GF-D8 (cell line): ENCODE results near the gene ADAMTS17.

Experiments
- DNase-seq: peaks from one replicate; lab custom pipeline; 2025; lab: John Stamatoyannopoulos, UW

ADAMTS17 gene

DNA sequence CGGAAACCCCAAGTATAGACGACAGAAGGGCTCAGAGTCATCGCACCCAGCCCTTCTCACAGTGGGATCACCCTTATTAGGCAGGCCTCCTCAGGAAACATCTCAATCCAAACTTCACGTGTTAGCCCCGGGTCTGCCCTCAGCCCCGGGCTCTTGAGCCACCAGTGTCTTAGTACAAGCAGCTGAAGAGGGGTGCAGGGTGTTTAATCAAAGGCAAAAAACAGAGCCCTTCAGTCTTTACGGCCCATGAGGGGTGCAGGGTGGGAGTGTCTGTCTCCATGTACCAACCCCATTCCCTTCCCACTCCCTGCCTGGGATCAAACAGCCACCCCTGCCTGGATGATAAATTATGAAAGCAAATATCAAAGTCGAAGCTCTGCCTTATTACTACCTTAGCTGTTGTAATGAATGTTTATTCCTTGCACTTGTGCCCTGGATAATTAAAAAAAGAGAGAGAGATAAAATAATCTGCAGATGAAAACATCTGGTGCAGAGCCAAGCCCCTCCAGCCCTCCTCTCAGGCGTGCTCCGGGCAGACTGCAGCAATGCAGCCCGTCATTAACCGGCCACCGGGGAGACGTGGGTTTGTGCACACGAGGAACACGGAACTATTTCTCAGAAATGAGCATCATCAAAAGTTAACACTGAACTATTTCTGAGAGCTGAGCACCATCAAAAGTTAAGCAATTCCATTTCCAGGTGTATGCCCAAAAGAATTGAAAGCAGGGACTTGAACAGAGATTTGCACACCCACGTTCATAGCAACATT is 64.5 kb downstream of the ADAMTS17 start:
- no peak for DNase-seq

DNA sequence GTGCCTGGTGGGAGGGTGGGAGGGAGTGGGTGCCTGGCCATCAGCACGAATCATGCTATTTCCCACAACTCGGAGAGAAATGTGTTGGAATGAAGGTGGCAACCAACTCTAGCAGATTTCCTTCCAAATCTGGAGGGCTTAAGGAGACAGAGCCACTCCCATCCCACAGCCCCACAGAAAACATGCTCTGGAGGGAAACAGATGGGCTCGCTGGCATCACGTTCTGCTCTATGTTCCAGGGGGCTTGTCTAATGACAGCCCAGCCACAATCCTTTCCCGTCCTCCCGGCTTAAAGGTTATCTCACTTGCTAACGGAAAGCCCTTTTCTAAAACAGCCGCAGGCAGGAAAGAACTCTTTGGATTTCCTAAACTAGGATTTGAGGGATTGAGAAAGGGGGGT is 65.3 kb downstream of the ADAMTS17 start:
- DNase-seq: no peak

DNA sequence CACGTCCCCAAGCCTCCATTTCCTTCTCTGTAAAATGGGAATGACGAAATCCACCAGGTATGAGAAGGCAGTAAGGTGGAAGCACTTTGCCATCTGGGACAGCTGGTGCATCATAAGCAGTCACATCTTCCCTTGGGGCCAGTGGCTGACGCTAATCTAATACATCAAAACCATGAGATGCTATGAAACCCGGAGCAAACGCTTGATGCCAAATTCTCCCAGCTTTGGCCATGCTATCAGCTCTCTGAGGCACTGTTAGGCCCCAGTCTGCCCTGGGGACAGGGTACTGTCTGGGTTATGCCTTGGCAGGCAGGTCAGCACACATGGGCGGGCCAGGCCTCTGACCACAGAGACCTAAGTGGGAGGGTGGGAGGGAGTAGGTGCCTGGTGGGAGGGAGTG is 66.1 kb downstream of the ADAMTS17 start:
- no peak for DNase-seq

DNA sequence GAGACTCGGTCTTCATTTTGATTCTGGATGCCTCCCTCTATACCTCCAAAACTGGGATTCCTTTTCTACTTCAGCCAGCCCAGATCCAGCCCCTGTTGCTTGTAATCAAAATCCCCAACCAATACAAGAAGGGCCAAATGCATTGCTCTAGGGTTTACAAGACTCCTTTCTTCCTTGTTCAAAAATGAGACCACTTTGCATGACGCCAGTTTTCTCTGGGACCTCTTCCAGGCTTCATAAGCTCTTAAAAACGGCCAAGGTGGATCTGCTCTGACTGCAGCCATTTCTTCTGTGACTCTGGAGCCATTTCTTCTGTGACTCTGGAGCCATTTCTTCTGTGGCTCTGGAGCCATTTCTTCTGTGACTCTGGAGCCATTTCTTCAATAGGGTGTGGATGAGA is 71.9 kb downstream of the ADAMTS17 start:
- no peak for DNase-seq

DNA sequence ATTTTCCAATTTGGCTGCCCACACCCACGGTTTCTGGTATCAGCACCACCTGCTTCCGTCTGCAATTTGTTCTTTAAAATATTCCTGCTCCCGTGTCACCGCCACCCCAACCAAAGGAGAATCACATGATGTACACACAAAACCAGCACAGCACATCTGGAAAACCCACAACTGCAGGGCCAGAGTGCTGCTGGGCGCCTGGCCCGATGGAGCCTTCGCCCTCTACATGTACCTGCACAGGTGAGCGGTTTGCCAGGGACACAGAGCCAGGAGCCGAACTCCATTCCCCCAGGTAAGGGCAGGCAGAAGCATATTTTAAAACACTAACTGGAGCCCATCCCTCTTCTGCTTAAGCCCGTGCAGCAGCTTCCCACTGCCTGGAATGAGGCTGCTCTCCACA is 75.6 kb downstream of the ADAMTS17 start:
- no peak for DNase-seq

DNA sequence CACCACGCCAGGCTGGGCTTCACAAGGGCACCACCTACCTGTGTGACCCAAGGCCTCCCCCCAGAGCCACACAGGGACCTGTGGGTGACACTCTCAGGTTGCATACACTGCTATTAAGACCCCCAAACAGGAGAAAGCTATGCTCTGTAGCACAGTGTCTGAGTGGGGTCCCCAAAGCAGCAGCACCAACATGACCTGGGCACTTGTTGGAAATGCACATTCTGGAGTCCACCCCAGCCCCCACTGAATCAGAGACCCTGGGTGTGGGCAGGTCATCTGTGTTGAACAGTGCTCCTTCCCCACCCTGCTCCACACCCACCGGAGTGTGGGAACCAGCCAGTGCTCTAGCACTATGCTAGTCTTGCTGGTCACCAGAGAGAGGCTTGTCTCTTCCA is 76.1 kb downstream of the ADAMTS17 start:
- no peak for DNase-seq

DNA sequence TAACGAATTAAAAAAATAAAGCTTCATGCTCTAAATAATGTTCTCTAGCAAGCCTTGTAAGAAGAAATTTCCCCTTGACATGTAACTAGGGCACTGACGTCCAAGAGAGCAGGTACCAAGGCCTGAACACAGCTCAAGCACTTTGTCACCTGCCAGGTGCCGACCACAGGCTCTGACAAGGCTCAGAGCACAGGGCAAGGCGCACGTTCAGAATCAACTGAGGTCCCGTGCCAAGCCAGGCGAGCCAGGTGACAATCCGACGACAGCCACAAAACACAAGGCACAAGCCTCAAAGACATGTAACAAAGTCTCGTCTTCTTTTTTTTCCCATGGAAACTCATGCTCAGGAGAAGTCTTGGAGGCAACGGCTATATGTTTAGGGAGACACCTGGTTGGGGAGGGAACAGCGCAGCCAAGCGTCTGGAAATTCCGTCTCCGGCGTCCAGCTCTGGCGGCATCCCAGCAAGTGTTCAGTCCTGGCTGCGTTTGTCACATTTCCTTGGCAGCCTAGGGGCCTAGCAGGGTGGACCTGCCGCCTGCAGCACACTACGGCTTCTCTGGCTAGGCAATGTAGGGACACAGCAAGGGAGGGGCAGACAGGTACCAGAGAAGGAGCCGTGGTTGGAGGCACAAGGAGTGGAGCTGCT is 76.7 kb downstream of the ADAMTS17 start:
- no peak for DNase-seq

DNA sequence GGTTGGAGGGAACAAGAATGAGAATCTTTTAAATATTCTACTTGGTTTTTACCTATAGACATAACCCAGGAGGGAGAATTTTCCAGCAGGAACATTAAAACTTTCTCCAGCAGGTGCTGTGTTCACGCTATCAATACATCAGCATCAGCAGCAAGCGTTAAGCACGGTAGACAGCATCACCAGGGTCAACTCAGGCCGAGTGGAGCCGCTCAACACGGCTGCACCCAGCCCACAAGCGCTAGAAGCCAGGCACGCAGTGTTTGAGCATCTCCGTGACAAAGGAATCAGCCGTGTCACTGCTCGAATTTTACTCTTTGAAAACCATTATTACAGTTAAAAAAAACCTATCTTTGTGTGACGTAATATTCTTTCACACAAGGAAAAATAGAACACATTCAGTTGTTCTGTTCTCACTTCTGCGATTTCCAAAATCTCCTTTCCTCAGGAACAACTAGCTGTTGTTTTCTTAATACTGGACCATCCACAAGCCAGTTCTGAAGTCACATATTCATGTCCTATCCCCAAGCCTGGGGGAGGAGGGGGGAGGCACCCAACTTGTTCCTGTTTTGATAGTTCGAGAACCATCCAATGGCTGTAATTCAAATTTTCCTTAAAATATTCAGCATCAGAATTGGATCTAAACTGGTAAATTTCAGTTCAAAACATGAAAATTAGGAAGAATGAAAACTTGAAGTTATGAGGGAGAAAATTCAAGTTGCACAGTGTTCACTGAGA is 77.9 kb downstream of the ADAMTS17 start:
- no peak for DNase-seq

DNA sequence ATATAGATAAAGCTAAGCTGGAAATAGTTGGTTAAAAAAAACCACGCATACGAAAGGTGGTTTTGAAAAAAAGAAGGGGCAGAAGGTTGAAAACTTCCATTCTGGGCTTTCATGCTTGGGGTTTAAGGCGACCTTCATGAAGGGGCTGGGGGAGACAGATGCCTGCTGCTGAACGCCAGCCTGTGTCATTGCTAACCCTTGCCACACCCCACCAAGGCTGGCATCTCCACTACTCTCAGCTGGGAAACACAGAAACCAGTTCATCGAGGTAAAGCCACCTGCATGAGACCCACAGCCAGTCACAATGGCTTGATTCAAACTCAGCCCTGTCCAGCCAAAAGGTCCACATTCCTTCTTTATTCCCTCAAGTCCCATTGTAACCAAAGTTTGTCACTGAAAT is 78.7 kb downstream of the ADAMTS17 start:
- no peak for DNase-seq

DNA sequence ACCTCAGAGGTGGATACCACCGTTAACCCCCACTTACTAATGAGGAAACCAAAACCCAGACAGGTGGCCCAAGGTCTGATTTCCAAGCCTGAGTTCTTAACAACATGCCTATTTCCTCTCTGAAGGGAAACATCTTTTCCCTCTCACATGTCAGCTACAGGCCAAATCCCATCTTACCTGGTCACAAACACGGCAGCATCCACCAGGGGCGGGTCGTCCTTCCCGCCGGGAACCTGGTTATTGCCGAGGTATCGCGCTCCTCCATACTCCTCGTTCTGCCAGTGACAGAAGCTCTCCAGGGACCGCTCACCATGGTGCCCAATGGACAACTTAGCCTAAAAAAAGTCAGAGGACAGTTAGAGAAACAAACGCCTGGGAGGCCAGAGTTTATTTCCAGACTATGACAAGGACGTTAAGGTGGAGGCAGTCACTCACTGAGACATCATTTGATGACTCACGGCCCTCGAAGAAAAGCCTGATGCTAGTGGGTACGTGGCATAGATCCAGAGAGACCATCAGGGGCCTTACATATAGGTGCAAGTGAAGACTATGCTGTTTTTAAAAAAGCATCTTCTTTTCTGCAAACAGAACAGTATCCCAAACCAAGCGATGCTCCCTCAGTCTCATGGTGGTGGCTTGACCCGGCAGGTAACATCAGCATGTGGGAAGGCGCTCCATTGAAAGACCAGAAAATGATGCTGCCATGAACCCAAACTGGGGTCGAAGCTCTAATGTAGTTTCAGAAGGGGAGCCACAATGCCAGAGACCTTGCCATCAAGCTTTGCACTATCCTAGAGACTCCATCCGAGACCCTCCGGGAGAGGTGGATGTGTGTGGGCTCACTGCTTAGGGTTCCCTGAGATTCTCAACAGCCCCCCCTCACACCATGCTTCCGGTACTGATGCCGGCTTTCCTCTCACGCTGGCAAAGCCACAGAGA is 80.2 kb downstream of the ADAMTS17 start:
- DNase-seq: no peak

DNA sequence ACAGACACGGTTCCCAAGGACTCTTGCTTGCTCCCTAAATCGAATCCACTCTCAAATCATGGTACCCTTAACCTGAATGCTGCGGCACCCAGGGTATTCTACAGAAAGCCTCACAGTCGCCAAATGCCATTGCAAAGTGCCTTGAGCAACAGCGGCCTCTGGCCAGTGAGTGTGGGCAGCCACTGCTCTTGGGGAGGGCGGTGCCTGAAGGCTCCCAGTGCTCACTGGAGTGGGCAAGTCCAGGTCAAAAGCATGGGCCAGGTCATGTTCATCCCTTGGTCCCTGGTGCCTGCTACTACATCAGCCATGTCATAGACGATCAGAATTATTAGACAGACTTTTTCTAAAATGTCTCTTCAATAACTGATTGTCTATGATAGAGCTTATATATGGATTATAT is 82.5 kb downstream of the ADAMTS17 start:
- DNase-seq: no peak

DNA sequence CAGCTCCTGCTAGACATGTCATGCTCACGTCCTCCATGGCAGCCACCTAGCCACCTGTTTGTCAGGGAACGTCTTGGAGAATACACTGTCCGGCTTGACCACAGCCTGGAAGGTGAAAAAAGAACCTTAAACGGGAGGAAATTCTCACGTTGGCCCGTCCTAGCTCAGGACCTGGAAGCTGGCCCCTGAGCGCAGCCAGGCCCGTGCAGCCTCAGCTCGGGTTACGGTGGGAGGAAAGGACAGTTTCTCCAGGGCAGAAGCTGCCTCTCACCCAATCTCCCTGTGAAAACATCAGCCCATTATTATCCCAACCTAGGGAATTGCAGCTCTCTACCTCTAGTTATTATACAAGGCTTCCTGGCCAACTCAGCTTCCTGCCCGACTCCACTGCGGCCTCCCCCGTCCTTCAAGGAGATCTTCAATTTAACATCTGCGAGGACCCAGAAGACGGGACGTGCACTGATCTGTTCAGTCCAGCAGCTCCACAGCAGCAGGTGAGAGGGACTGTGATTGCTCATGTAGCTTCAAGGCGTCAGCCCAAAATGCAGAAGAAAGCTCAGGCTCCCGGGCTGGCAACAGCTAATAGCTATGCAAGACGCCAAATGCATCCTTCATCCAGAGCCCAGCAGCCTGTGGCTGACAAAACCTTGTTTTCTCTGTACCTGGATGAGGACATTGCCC is 84.7 kb downstream of the ADAMTS17 start:
- DNase-seq: no peak

DNA sequence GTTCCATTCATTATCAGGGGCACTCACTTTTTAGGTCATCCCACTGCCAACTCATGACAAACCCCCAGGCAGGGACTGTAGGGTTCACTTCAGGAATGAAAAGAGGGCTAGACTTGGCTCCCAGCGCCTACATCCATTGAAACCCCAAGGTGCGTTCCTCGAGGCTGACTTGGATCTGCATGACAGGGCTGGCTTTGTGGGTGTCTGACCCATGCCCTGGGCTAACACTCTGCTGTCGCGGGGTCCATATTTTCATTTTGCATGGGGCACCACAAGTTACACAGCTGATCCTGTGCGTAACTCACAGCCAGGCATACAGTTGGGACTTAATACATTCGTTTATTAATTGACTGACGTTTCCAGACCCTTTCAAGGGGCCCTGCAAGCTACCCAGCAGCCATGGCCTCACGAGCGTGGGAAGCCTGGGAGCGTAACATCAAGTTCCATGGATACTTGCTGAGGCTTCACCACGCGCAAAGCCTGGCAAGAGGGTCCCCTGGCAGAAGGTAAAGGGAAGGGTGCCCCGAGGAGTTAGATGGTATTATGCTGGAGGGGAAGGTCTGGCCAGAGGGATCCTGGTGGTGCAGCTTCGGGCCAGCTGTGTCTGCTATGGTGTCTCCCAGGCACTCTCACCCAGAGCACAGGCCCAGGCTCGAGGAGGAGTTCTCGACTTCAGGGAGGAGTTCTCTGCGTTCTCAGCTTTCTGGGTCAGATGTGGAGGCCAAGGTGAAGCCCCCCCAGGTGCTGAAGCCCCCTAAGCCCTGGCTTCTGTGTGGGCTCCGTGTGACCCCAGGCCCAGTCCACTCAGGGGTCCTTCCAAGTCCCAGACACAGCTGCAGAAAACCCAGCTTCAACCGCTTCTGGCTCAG is 85.4 kb downstream of the ADAMTS17 start:
- no peak for DNase-seq

DNA sequence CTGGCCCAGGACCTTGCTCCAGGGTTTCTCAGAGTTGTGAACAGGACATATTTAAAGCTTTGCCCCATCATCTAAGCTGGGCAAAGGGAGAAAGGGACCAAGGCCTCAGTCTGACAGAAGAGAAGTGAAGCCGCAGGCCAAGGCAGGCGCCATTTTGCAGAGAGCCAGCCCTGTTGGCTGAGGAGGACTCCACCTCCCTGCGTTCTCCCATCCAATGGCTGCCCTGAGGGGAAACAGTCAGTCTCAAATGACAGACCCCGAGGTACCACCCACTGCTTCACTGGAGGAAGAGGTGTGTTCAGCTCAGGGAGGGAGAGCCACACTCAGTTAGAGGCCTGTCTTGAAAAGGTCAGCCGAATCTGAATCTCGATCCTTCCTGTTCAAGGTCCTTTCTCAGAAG is 86.1 kb downstream of the ADAMTS17 start:
- no peak for DNase-seq

DNA sequence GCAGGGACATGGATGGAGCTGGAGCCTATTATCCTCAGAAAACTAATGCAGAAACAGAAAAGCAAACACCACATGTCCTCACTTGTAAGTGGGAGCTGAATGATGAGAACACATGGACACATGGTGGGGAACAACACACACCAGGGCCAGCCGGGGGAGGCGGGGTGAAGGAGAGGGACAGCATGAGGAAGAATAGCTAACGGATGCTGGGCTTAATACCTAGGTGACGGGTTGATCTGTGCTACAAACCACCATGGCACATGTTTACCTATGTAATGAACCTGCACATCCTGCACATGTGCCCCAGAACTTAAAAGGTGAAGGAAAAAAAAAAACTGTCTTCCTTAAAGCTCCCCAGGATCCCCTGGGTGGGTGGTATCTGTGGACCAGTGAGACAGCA is 87.1 kb downstream of the ADAMTS17 start:
- DNase-seq: no peak

DNA sequence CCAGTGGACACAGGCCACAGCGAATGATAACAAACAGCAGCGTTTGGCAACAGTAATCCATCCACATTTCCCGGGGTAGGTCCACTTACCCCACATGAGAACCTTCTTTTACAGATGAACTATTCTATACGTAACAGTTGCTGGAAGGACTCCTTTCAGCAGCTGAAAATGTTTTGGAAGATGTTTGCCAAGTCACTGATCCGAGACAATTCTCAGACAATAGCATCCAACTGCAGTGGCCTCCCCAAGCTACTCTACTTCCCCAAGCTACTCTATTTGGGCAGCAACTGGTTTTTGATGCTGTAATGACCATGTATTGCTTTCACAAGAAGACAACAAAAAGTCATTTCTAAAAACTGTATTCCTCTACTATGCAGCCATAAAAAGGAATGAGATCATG is 87.5 kb downstream of the ADAMTS17 start:
- no peak for DNase-seq

DNA sequence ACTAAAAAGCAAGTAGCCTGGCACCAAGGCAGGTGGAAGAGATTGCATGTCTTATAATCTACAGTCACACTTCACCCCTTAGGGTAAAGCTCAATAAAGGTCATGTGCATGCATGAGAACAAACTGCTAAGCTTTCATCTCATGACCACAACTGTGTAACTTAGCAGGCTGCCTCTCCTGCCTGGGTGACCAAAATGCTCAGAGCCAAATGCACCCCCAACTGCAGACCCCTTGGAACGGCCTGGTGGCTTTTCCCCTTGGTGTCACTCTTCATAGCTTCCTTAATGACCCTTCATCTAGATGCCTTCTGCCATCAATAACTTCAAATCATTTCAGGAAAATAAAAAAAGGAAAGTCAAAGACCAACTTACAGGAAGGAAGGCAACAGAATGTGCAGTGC is 88.1 kb downstream of the ADAMTS17 start:
- DNase-seq: no peak

DNA sequence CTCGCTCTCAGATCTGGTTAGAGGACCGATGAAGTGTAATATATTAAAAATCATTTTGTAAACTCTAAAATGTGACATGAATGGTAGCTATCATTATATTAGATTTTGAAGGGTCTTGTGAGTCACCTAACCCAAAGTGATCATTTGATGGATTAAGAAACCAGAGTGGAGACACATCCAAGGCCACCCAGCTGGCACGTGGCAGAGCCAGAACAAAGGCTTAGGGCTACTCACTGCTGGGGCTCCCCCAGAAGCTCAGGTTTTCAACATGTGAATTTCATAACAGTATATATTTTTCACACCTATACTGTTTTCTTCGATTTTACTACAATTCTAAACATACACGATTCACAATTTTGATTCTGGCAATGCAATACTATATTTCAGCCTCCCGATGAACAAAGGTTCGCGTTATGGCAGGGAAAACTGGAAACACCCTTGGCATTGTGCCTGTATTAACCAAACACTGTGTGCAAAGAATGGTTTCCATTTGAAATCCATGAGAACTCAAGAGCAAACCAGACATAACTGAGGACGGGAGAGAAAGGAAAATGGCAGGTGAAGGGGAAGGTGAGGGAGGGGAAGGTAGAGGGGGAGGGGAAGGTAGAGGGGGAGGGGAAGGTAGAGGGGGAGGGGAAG is 88.9 kb downstream of the ADAMTS17 start:
- no peak for DNase-seq

DNA sequence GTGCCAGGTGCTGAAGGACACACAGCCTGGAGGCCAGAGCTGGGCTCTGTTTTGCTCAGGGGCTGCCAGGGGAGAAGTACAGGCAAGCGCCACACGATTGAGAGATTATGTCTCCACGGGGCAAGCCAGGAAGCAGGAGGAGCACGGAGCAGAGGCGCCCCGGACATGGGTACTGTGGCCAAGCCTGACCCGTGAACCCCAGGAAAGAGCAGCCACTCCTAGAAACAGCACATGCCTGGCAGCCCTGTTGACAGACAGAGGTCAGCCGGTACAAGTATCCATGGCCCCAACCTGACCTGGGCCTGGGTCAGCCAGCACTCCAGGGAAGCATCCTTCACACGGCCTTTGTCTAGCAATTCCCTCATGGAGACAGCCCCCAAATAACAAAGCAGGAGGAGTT is 89.4 kb downstream of the ADAMTS17 start:
- no peak for DNase-seq

DNA sequence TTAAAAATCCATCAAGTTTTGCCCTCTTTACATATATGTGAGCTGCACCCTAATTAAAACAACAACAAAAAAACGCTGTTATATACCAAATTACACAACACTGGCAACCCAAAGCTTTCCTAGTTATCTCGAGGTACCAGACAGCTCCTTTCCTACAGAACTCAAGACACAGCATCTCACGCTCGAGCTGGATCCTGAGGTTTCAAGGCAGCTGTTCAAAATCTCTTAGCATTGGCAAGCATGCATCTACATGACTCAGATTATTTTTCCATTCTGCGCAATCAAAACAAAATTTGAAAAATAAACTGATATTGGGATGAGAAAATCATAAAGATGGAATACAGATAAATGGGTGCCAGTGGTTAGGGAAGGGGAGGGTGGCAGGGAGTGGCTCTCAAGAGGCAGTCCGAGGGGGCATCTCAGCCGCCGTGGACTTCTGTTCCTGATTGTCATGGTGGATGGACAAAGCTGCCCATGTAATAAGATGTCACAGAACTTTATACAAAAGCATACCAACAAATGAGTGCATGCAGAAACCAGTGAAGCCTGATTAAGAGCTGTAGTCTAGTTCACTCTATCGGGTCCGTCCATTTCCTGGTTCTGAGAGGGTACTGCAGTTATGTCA is 91.5 kb downstream of the ADAMTS17 start:
- DNase-seq: no peak
